Colonic mucosa (tissue), 4 donors: ENCODE data around the gene TMEM247. TPM values are rescaled to one million over a fixed set of nuclear protein-coding genes. Genes with fewer than 3 reads are reported as not detected.

Source experiments
- DNase-seq: peaks from one replicate; pipeline ENCODE4 v3.0.0-alpha.2; 2020
- H3K27ac ChIP-seq: fragments of 200-600 bp; one replicate; pipeline ENCODE4 v1.8.0; 2021
- H3K27me3 ChIP-seq: fragments of 200-600 bp; one replicate; pipeline ENCODE4 v1.8.0; 2021
- H3K36me3 ChIP-seq: fragments of 200-600 bp; one replicate; pipeline ENCODE4 v1.8.0; 2021
- H3K4me1 ChIP-seq: fragments of 200-600 bp; one replicate; pipeline ENCODE4 v1.8.0; 2021; ENCODE audit warnings: mild to moderate bottlenecking
- H3K4me3 ChIP-seq: fragments of 200-600 bp; one replicate; pipeline ENCODE4 v1.8.0; 2021
- H3K9ac ChIP-seq, 2 donors: one replicate each; pipeline ENCODE4 v1.7.0; 2013; ENCODE audit warnings: control low read depth in 2 of 2, low read depth in 2 of 2, low read length in 2 of 2
- H3K9me3 ChIP-seq: fragments of 200-600 bp; one replicate; pipeline ENCODE4 v1.8.0; 2021
- intact Hi-C: fragments of 100-400 bp; cut with DNase I; formaldehyde crosslinking; loops from one replicate; pipeline ENCODE4 v1.14.1; 2022
- total RNA-seq, 2 donors: library from RNA; stranded (reverse); fragmentation: NEBNext Ultra II Directional in 1 of 2; extraction: Animal tissue kit (Norgen Biotek cat#: 25700) in 1 of 2; gene quantifications; one replicate each; pipeline ENCODE4 v1.2.1, GENCODE V29; 2021
- TF ChIP-seq, protein P1 (sequence below): fragments of 200-600 bp; IDR thresholded peaks from one replicate; pipeline ENCODE4 v1.8.0; 2022; ENCODE audit warnings: antibody characterized with exemption, mild to moderate bottlenecking
- donor health status: healthy.
- donor health status: DM: no; HTN: no; CAD: no.
- donor health status: DM: no; HTN: no; CAD: no.

The TMEM247 gene
- not detected for total RNA-seq

- Histone ChIP-seq H3K9me3 (no peaks in the 10 kb centered on the region), H3K36me3 (no peaks in the 10 kb centered on the region), H3K4me1 (no peaks in the 10 kb centered on the region), H3K4me3 (no peak within 1 kb of the TSS), H3K9ac (no peak within 1 kb of the TSS), H3K27me3 (no peaks in the 10 kb centered on the region), H3K27ac (no peak within 1 kb of the TSS)
- TF ChIP-seq, protein P1, sequence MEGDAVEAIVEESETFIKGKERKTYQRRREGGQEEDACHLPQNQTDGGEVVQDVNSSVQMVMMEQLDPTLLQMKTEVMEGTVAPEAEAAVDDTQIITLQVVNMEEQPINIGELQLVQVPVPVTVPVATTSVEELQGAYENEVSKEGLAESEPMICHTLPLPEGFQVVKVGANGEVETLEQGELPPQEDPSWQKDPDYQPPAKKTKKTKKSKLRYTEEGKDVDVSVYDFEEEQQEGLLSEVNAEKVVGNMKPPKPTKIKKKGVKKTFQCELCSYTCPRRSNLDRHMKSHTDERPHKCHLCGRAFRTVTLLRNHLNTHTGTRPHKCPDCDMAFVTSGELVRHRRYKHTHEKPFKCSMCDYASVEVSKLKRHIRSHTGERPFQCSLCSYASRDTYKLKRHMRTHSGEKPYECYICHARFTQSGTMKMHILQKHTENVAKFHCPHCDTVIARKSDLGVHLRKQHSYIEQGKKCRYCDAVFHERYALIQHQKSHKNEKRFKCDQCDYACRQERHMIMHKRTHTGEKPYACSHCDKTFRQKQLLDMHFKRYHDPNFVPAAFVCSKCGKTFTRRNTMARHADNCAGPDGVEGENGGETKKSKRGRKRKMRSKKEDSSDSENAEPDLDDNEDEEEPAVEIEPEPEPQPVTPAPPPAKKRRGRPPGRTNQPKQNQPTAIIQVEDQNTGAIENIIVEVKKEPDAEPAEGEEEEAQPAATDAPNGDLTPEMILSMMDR = no peak
- DNase-seq = no peak
- intact Hi-C loops = no loop called here
Measured at GRCh38 chr2:46479265-46479664, at the start of gene TMEM247. TMEM247 (plus strand) TSS chr2:46479565.

- H3K4me3 ChIP-seq = no peak overlapping the region
- no peaks in the 10 kb centered on the region for H3K36me3 ChIP-seq
- no peaks in the 10 kb centered on the region for H3K9me3 ChIP-seq
- TF ChIP-seq, protein P1 = no peak
- no peak overlapping the region for H3K9ac ChIP-seq
- H3K27ac ChIP-seq = no peak overlapping the region
- no peaks in the 10 kb centered on the region for H3K4me1 ChIP-seq
- DNase-seq = no peak
- no peaks in the 10 kb centered on the region for H3K27me3 ChIP-seq
- intact Hi-C loops = no loop called here
Measured at GRCh38 chr2:46430413-46430812, 49.0 kb upstream of the TMEM247 start.

GRCh38 chr2:46430992-46431391 is 48.4 kb upstream of the TMEM247 start:
- no peaks in the 10 kb centered on the region for H3K4me1 ChIP-seq

GRCh38 chr2:46431481-46432235 is 47.7 kb upstream of the TMEM247 start:
- Histone ChIP-seq H3K4me3 (no peak overlapping the region), H3K9me3 (no peaks in the 10 kb centered on the region), H3K36me3 (no peaks in the 10 kb centered on the region), H3K4me1 (no peaks in the 10 kb centered on the region), H3K27ac (no peak overlapping the region), H3K9ac (no peak overlapping the region), H3K27me3 (no peaks in the 10 kb centered on the region)
- TF ChIP-seq, protein P1 = no peak
- DNase-seq = no peak
- intact Hi-C loops = no loop called here

More at GRCh38 chr2:46430992-46431391, 48.4 kb upstream of the TMEM247 start:
- no peak for DNase-seq
- Histone ChIP-seq H3K36me3 (no peaks in the 10 kb centered on the region), H3K9ac (no peak overlapping the region), H3K27me3 (no peaks in the 10 kb centered on the region), H3K27ac (no peak overlapping the region), H3K4me3 (no peak overlapping the region), H3K9me3 (no peaks in the 10 kb centered on the region)
- TF ChIP-seq, protein P1 = no peak
- intact Hi-C loops = no loop called here

DNA sequence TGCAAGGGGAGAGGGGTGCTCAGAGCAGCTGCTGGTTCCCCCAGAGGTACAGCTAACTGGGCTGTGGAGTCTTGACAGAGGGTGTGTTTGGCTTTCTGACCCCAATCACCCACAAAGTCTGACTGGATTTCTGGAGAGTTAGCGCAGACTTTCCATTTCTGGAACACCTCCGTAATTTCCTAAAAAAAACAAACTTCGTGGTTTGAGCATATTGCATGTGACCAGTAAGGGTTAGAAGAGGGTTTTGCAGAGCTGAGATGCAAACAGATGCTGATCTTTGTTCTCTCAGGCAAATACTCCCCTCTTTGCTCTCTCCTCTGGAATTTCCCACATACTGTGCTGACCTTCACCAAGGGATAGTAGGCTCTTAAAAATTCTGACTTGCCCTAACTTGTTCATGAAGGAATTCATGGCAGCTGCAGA is 44.5 kb upstream of the TMEM247 start:
- no peaks in the 10 kb centered on the region for H3K36me3 ChIP-seq
- DNase-seq = no peak
- H3K27ac ChIP-seq = no peak overlapping the region
- no peaks in the 10 kb centered on the region for H3K9me3 ChIP-seq
- no peaks in the 10 kb centered on the region for H3K27me3 ChIP-seq
- H3K4me1 ChIP-seq = no peaks in the 10 kb centered on the region
- no peak overlapping the region for H3K9ac ChIP-seq
- no peak overlapping the region for H3K4me3 ChIP-seq
- intact Hi-C loops = no loop called here
- TF ChIP-seq, protein P1 = no peak
